ENCODE data around the gene HSFX3.
"Not testable (repeated sequence)": the region's sequence is repeated elsewhere in the genome, so short reads cannot be mapped to it uniquely, and the experiment has no call there.

The HSFX3 gene

GRCh38 chrX:149539283-149540130 lies 10.2 kb downstream of the HSFX3 start:
- Histone ChIP-seq H2AFZ (ENCODE audit: low read depth, low read length) (no peak overlapping the region), H3K9me3 (ENCODE audit: low read length) (no peaks in the 10 kb centered on the region), H3K4me3 (ENCODE audit: low read length) (peak overlapping the region; percentile 60), H3K36me3 (ENCODE audit: insufficient read depth, low read length) (peaks cover 3% of the 10 kb centered on the region), H3K4me1 (ENCODE audit: insufficient read depth, low read length) (no peaks in the 10 kb centered on the region), H3K27me3 (ENCODE audit: insufficient read depth, low read length) (no peaks in the 10 kb centered on the region)

DNA sequence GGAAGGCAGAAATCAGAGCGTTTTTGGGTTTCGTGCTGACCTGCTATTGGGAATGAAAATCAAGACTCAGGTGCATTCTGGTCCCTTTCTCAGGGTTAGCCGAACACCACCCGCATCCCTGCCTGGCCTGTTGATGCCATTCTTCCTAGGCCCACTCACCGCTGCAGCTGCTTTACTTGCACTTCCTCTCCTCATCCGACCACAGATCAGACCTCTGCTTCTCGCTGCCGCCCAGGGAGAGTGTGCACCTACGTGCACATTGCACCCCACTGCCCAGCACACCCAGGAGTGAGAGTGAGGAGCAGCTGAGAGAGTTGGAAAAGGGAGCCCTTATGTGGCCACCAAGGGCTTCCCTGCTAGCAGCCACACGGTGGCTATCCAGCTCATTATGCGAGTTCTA lies 12.2 kb downstream of the HSFX3 start:
- H3K4me1 ChIP-seq (ENCODE audit: insufficient read depth, low read length); H3K36me3 ChIP-seq (ENCODE audit: insufficient read depth, low read length); H3K9me3 ChIP-seq (ENCODE audit: low read length); H3K4me3 ChIP-seq (ENCODE audit: low read length); H3K27me3 ChIP-seq (ENCODE audit: insufficient read depth, low read length); H2AFZ ChIP-seq (ENCODE audit: low read depth, low read length): not testable (repeated sequence)

DNA sequence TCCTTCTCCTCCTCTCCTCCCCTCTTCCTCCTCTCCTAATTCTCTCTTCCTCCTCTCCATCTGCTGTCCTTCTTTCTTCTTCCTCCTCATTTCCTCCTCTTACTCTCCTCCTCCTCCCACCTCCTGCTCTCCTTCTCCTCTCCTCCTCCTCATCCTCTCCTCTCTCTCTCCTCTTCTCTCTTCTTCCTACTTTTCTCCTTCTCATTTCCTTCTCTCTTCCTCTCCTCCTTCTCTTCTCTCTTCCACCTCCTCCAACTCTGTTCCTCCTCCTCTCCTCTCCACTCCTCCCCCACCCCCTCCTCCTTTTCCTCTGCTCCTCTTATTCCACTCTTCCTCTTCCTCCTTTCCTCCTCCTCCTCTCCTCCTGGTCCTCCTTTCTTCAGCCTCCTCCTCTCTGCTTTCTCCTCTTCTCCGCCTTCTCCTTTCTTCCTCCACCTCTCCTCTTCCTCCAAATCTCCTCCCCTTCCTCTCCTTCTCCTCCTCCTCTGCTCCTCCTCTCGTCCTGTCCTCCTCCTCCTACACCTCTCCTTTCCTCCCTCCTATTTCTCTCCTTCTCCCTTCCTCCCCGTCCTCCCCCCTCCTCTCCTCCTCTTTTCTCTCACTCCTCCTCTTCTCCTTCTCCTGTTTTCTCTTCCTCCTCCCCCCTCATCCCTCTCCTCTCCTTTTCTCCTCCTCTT lies 14.7 kb downstream of the HSFX3 start:
- not testable (repeated sequence) for H2AFZ ChIP-seq (ENCODE audit: low read depth, low read length); H3K27me3 ChIP-seq (ENCODE audit: insufficient read depth, low read length); H3K9me3 ChIP-seq (ENCODE audit: low read length); H3K4me3 ChIP-seq (ENCODE audit: low read length); H3K36me3 ChIP-seq (ENCODE audit: insufficient read depth, low read length); H3K4me1 ChIP-seq (ENCODE audit: insufficient read depth, low read length)

GRCh38 chrX:149533999-149534398 lies 15.7 kb downstream of the HSFX3 start:
- H3K4me3 ChIP-seq (ENCODE audit: low read length); H2AFZ ChIP-seq (ENCODE audit: low read depth, low read length); H3K9me3 ChIP-seq (ENCODE audit: low read length); H3K27me3 ChIP-seq (ENCODE audit: insufficient read depth, low read length); H3K4me1 ChIP-seq (ENCODE audit: insufficient read depth, low read length); H3K36me3 ChIP-seq (ENCODE audit: insufficient read depth, low read length): not testable (repeated sequence)

DNA sequence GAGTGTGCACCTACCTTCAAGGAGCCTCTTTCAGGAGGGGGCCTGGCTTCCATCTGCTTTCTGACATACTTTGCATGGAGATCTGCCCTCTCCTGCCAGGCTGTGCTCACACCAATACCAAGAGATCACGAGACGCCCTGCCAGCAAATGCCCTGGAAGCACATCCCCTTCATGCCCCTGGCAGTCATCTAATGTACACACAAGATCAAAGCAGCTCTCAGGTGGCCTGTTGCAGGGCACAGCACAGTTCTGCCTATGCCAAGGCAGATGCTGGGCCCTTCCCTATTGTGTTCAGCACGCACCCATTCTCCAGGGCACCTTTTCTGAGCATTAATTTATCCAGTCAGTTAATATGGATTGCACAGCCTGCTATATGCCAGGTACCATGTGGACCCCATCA lies 16.9 kb downstream of the HSFX3 start:
- not testable (repeated sequence) for H2AFZ ChIP-seq (ENCODE audit: low read depth, low read length); H3K4me3 ChIP-seq (ENCODE audit: low read length); H3K4me1 ChIP-seq (ENCODE audit: insufficient read depth, low read length); H3K9me3 ChIP-seq (ENCODE audit: low read length); H3K36me3 ChIP-seq (ENCODE audit: insufficient read depth, low read length); H3K27me3 ChIP-seq (ENCODE audit: insufficient read depth, low read length)

DNA sequence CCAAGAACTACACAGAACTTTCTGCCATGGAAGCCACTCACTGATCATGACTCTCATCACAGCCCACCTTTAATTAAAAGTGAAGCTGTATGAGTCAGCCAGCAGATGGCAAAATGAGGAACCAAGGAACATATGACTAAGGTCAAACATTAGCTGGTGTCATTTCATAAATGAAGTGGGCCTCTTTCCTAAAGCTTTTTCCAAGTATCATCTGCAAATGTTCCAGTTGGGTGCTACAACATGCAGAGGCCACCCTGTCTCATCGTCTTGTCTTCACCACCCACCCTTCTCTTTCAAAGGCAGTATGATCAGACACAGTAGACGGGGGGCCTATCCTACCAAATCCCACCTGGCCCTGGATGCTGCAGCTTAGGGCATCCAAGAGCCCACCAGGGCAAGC lies 18.1 kb downstream of the HSFX3 start:
- peaks cover 10% of the 10 kb centered on the region for H3K36me3 ChIP-seq (ENCODE audit: insufficient read depth, low read length)
- H3K27me3 ChIP-seq (ENCODE audit: insufficient read depth, low read length), result no peaks in the 10 kb centered on the region
- no peak overlapping the region for H3K4me3 ChIP-seq (ENCODE audit: low read length)
- no peaks in the 10 kb centered on the region for H3K9me3 ChIP-seq (ENCODE audit: low read length)
- no peak overlapping the region for H2AFZ ChIP-seq (ENCODE audit: low read depth, low read length)
- H3K4me1 ChIP-seq (ENCODE audit: insufficient read depth, low read length), result no peaks in the 10 kb centered on the region

DNA sequence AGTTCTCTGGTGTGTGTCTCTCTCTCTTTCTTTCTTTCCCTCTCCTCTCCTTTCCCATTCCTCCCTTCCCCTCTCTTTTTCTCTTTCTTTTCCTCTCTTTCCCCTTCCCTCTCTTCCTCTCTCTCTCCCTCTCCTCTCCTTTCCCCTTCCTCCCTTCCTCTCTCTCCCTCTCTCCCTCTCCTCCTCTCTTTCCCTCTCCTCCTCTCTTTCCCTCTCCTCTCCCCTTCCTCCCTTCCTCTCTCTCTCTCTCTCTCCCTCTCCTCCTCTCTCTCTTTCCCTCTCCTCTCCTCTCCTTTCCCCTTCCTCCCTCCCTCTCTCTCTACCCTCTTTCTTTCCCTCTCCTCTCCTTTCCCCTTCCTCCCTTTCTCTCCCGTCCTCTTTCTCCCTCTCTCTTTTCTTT lies 21.3 kb downstream of the HSFX3 start:
- H3K27me3 ChIP-seq (ENCODE audit: insufficient read depth, low read length), result no peaks in the 10 kb centered on the region
- no peaks in the 10 kb centered on the region for H3K4me1 ChIP-seq (ENCODE audit: insufficient read depth, low read length)
- H3K36me3 ChIP-seq (ENCODE audit: insufficient read depth, low read length), result peaks cover 4% of the 10 kb centered on the region
- H3K4me3 ChIP-seq (ENCODE audit: low read length), result no peak overlapping the region
- no peaks in the 10 kb centered on the region for H3K9me3 ChIP-seq (ENCODE audit: low read length)
- no peak overlapping the region for H2AFZ ChIP-seq (ENCODE audit: low read depth, low read length)

GRCh38 chrX:149527705-149528104 lies 22.0 kb downstream of the HSFX3 start:
- Histone ChIP-seq H3K36me3 (ENCODE audit: insufficient read depth, low read length) (peaks cover 4% of the 10 kb centered on the region), H3K4me3 (ENCODE audit: low read length) (no peak overlapping the region), H3K27me3 (ENCODE audit: insufficient read depth, low read length) (no peaks in the 10 kb centered on the region), H3K9me3 (ENCODE audit: low read length) (no peaks in the 10 kb centered on the region), H2AFZ (ENCODE audit: low read depth, low read length) (no peak overlapping the region), H3K4me1 (ENCODE audit: insufficient read depth, low read length) (no peaks in the 10 kb centered on the region)

- H3K4me3 ChIP-seq (ENCODE audit: low read length); H3K27me3 ChIP-seq (ENCODE audit: insufficient read depth, low read length); H3K9me3 ChIP-seq (ENCODE audit: low read length); H2AFZ ChIP-seq (ENCODE audit: low read depth, low read length); H3K36me3 ChIP-seq (ENCODE audit: insufficient read depth, low read length); H3K4me1 ChIP-seq (ENCODE audit: insufficient read depth, low read length): not testable (repeated sequence)
These were observed 23.2 kb downstream of the HSFX3 start for GRCh38 chrX:149526318-149527033.

GRCh38 chrX:149525903-149526302 lies 23.8 kb downstream of the HSFX3 start:
- not testable (repeated sequence) for H3K4me1 ChIP-seq (ENCODE audit: insufficient read depth, low read length); H3K36me3 ChIP-seq (ENCODE audit: insufficient read depth, low read length); H3K4me3 ChIP-seq (ENCODE audit: low read length); H3K9me3 ChIP-seq (ENCODE audit: low read length); H3K27me3 ChIP-seq (ENCODE audit: insufficient read depth, low read length); H2AFZ ChIP-seq (ENCODE audit: low read depth, low read length)

GRCh38 chrX:149525389-149525788 lies 24.3 kb downstream of the HSFX3 start:
- not testable (repeated sequence) for H3K4me3 ChIP-seq (ENCODE audit: low read length); H2AFZ ChIP-seq (ENCODE audit: low read depth, low read length); H3K9me3 ChIP-seq (ENCODE audit: low read length); H3K36me3 ChIP-seq (ENCODE audit: insufficient read depth, low read length); H3K4me1 ChIP-seq (ENCODE audit: insufficient read depth, low read length); H3K27me3 ChIP-seq (ENCODE audit: insufficient read depth, low read length)

DNA sequence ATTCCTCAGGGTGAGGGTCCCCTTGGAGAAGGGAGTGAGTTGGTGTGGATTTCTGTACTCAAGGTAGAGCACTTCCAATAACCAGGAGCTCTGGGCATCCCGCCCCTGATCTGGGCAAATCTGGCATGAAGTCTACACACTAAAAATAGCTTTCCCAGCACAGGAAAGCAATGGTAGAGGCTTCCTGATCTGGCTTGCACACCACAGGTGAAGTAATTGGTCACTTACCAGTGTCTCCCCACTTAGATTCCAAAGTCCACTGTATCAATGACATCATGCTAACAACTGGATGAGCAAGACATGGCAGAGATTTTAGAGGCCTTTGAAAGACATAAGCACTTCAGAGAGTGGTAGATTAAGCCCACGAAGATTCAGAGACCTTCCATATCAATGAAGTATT lies 26.8 kb downstream of the HSFX3 start:
- H2AFZ ChIP-seq (ENCODE audit: low read depth, low read length), result no peak overlapping the region
- no peaks in the 10 kb centered on the region for H3K9me3 ChIP-seq (ENCODE audit: low read length)
- no peak overlapping the region for H3K4me3 ChIP-seq (ENCODE audit: low read length)
- no peaks in the 10 kb centered on the region for H3K4me1 ChIP-seq (ENCODE audit: insufficient read depth, low read length)
- H3K36me3 ChIP-seq (ENCODE audit: insufficient read depth, low read length), result no peaks in the 10 kb centered on the region
- peaks cover 3% of the 10 kb centered on the region for H3K27me3 ChIP-seq (ENCODE audit: insufficient read depth, low read length)

GRCh38 chrX:149521438-149521837 lies 28.3 kb downstream of the HSFX3 start:
- Histone ChIP-seq H3K9me3 (ENCODE audit: low read length) (no peaks in the 10 kb centered on the region), H3K4me1 (ENCODE audit: insufficient read depth, low read length) (no peaks in the 10 kb centered on the region), H3K27me3 (ENCODE audit: insufficient read depth, low read length) (peaks cover 3% of the 10 kb centered on the region), H3K36me3 (ENCODE audit: insufficient read depth, low read length) (no peaks in the 10 kb centered on the region), H2AFZ (ENCODE audit: low read depth, low read length) (no peak overlapping the region), H3K4me3 (ENCODE audit: low read length) (no peak overlapping the region)
